ENCODE data around the gene EPG5. TPM values are rescaled to one million over a fixed set of nuclear protein-coding genes. Genes with fewer than 3 reads are reported as not detected.

EPG5 gene
- total and polyA plus RNA-seq, 10 of the 15 experiments (the other 5 are each of a cell fraction or from before 2014, with no cell fraction given) = 1.9 to 27.7 (median 9.0) TPM

DNA sequence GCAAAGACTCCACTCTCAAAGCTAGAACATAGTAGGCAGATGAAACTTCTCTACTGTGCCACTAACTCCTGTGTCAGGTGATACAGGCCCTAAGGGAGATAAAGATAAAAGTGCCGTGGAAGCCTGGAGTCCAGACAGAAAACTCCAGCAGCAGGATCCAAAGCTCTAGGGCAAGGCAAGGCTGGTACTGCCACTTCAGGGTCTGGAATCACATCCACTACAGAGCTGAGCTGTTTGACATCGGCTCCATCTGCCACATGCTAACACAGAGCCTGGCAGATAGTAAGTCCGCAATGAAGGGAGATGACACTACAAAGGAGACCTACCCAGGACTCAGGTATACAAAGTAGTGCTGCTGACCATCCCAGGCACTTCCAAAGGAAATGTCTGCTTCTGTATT, 34.4 kb downstream of the EPG5 start (continued):
- no peak for TF ChIP-seq TCF12 (IDR thresholded peaks at IDR 0.05; ENCODE audit: low read depth, low read length)
- TF ChIP-seq FOXK2 (IDR thresholded peaks at IDR 0.05) = no peak

DNA sequence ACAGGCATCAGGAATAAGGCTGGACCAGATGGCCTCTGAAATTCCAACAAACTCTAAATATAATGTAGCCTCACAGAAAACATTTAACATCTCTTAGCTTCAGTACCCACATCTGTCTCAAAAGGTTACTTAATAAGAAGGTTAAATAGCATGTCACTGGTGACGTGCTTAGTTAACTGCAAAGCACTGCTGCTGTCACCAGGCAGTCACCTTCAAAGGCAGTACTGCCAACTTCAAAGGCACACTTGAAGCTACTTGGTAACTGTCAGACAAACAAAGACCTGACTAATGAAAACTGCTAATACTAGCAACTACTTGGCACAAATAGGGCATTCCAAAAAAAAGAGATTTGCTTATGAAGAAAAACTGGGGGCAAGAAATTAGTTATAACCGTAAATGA, 36.2 kb downstream of the EPG5 start:
- in situ Hi-C loops (cut with MboI) = no loop called here
- Histone ChIP-seq H3K27ac (ENCODE audit: control insufficient read depth, insufficient read depth) (no peak overlapping the region), H3K4me1 (ENCODE audit: control insufficient read depth, insufficient read depth, low read length) (no peaks in the 10 kb centered on the region), H3K27me3 (replicated peaks in 1 of 2; ENCODE audit: control insufficient read depth in 2 of 2, insufficient read depth in 2 of 2, low read length in 1 of 2) (no peaks in the 10 kb centered on the region), H3K9me3 (replicated peaks; ENCODE audit: control insufficient read depth, insufficient read depth, low read length) (no peaks in the 10 kb centered on the region), H3K9ac (ENCODE audit: control insufficient read depth, insufficient read depth, low read length) (no peak overlapping the region), H3K4me2 (ENCODE audit: control insufficient read depth, insufficient read depth) (no peak overlapping the region), H2AFZ (ENCODE audit: control insufficient read depth, low read depth, low read length) (no peak overlapping the region), H3K79me2 (ENCODE audit: control insufficient read depth, insufficient read depth, low read length) (no peaks in the 10 kb centered on the region), H4K20me1 (ENCODE audit: control insufficient read depth, insufficient read depth) (no peaks in the 10 kb centered on the region), H3K36me3 (ENCODE audit: control insufficient read depth in 2 of 2, insufficient read depth in 2 of 2, low read length in 1 of 2) (peaks cover 3 to 4% of the 10 kb centered on the region in 2 experiments; a peak in 2 of 4 replicates), H3K4me3 (no peak overlapping the region)
- ATAC-seq = no peak
- no peak for DNase-seq (ENCODE audit: low read depth, low spot score)
- WGBS (ENCODE audit: insufficient coverage, insufficient replicate concordance, low lambda C conversion rate, missing lambda C conversion rate) = 97% methylated on average over 2 of the region's 2 CpGs
- no TSS peak for BruUV-seq (replicated peaks)
- intact Hi-C loops (cut with micrococcal nuclease; ENCODE audit: unreplicated experiment) = no loop called here
- no peak for FAIRE-seq
- RAD21 ChIA-PET (ENCODE audit: unreplicated experiment) = no interaction called here
- SMC1A ChIA-PET (ENCODE audit: uncharacterized antibody, unreplicated experiment) = interaction anchor here (0.9 to 1.5 kb wide), 6 partner anchors 14 to 143 kb away, joined by 3 to 4 read pairs (median 3); no protein-coding TSS in a partner anchor
- CTCF ChIA-PET = no interaction called here
- POLR2A ChIA-PET = no interaction called here
- TF ChIP-seq, protein P1, sequence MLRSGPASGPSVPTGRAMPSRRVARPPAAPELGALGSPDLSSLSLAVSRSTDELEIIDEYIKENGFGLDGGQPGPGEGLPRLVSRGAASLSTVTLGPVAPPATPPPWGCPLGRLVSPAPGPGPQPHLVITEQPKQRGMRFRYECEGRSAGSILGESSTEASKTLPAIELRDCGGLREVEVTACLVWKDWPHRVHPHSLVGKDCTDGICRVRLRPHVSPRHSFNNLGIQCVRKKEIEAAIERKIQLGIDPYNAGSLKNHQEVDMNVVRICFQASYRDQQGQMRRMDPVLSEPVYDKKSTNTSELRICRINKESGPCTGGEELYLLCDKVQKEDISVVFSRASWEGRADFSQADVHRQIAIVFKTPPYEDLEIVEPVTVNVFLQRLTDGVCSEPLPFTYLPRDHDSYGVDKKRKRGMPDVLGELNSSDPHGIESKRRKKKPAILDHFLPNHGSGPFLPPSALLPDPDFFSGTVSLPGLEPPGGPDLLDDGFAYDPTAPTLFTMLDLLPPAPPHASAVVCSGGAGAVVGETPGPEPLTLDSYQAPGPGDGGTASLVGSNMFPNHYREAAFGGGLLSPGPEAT (IDR thresholded peaks at IDR 0.05; ENCODE audit: low read depth) = no peak
- no peak for TF ChIP-seq NBN (IDR thresholded peaks at IDR 0.05)
- no peak for TF ChIP-seq JUND (IDR thresholded peaks at IDR 0.05; ENCODE audit: low read depth, low read length)
- TF ChIP-seq, protein P2, sequence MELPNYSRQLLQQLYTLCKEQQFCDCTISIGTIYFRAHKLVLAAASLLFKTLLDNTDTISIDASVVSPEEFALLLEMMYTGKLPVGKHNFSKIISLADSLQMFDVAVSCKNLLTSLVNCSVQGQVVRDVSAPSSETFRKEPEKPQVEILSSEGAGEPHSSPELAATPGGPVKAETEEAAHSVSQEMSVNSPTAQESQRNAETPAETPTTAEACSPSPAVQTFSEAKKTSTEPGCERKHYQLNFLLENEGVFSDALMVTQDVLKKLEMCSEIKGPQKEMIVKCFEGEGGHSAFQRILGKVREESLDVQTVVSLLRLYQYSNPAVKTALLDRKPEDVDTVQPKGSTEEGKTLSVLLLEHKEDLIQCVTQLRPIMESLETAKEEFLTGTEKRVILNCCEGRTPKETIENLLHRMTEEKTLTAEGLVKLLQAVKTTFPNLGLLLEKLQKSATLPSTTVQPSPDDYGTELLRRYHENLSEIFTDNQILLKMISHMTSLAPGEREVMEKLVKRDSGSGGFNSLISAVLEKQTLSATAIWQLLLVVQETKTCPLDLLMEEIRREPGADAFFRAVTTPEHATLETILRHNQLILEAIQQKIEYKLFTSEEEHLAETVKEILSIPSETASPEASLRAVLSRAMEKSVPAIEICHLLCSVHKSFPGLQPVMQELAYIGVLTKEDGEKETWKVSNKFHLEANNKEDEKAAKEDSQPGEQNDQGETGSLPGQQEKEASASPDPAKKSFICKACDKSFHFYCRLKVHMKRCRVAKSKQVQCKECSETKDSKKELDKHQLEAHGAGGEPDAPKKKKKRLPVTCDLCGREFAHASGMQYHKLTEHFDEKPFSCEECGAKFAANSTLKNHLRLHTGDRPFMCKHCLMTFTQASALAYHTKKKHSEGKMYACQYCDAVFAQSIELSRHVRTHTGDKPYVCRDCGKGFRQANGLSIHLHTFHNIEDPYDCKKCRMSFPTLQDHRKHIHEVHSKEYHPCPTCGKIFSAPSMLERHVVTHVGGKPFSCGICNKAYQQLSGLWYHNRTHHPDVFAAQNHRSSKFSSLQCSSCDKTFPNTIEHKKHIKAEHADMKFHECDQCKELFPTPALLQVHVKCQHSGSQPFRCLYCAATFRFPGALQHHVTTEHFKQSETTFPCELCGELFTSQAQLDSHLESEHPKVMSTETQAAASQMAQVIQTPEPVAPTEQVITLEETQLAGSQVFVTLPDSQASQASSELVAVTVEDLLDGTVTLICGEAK (IDR thresholded peaks at IDR 0.05; ENCODE audit: borderline replicate concordance) = no peak
- no peak for TF ChIP-seq ZNF384 (IDR thresholded peaks at IDR 0.05; ENCODE audit: borderline replicate concordance, low read depth, low read length)
- TF ChIP-seq, protein P3, sequence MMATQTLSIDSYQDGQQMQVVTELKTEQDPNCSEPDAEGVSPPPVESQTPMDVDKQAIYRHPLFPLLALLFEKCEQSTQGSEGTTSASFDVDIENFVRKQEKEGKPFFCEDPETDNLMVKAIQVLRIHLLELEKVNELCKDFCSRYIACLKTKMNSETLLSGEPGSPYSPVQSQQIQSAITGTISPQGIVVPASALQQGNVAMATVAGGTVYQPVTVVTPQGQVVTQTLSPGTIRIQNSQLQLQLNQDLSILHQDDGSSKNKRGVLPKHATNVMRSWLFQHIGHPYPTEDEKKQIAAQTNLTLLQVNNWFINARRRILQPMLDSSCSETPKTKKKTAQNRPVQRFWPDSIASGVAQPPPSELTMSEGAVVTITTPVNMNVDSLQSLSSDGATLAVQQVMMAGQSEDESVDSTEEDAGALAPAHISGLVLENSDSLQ (IDR thresholded peaks at IDR 0.05) = no peak
- TF ChIP-seq SMAD5 (IDR thresholded peaks at IDR 0.05; ENCODE audit: low read depth) = no peak
- TF ChIP-seq IKZF2 (IDR thresholded peaks at IDR 0.05) = no peak
- TF ChIP-seq EGR1 (IDR thresholded peaks at IDR 0.05; ENCODE audit: borderline replicate concordance in 1 of 2, low read depth in 2 of 2, low read length in 2 of 2) = no peak
- TF ChIP-seq SIN3A (IDR thresholded peaks at IDR 0.05; ENCODE audit: low read depth, low read length) = no peak
- no peak for TF ChIP-seq BRCA1 (IDR thresholded peaks at IDR 0.05; ENCODE audit: low read depth, low read length)
- TF ChIP-seq CHD4 (IDR thresholded peaks at IDR 0.05) = no peak
- TF ChIP-seq TAF1 (IDR thresholded peaks at IDR 0.05; ENCODE audit: borderline replicate concordance, low read depth, low read length) = no peak
- no peak for TF ChIP-seq SP1 (IDR thresholded peaks at IDR 0.05; ENCODE audit: low read depth, low read length)
- TF ChIP-seq SRF (IDR thresholded peaks at IDR 0.05; ENCODE audit: low read depth in 2 of 2, low read length in 2 of 2) = no peak
- TF ChIP-seq FOS (IDR thresholded peaks at IDR 0.05; ENCODE audit: borderline replicate concordance, extremely low read depth, insufficient read length) = no peak
- TF ChIP-seq WRNIP1 (IDR thresholded peaks at IDR 0.05; ENCODE audit: borderline replicate concordance, low read depth, low read length) = no peak
